C4-2B (cell line): ENCODE results near the gene EPS15.

Experiments
- H3K27ac ChIP-seq: fragments of 450-650 bp; 2 replicates; pipeline ENCODE4 v1.5.1; 2017
- ZFX ChIP-seq: fragments of 450-650 bp; IDR thresholded peaks from 2 replicates; pipeline ENCODE4 v1.6.1; 2017
- TF ChIP-seq, protein P1 (sequence below): fragments of 450-650 bp; conservative IDR thresholded peaks from 2 replicates; pipeline ENCODE4 v1.5.1; 2017; ENCODE audit warnings: mild to moderate bottlenecking

Gene EPS15

DNA sequence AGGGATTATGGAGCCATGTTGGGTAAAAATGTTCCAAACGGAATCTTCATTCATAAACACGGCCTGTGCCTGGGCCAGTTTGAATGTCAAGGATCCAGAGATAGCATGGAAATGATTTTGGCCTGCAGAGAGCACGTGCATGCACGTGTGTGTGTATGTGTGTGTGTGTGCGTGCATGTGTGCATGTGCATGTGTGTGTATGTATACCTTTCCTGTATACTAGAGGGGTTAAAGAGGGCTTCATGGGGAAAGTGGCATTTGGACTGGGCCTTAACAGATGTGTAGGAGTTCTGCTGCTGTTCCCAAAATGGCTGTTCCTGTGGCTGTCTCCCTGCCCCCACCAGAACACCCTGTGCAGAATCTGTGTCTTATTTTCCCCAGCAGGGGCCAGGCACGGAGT is 210.4 kb downstream of the EPS15 start:
- TF ChIP-seq, protein P1, sequence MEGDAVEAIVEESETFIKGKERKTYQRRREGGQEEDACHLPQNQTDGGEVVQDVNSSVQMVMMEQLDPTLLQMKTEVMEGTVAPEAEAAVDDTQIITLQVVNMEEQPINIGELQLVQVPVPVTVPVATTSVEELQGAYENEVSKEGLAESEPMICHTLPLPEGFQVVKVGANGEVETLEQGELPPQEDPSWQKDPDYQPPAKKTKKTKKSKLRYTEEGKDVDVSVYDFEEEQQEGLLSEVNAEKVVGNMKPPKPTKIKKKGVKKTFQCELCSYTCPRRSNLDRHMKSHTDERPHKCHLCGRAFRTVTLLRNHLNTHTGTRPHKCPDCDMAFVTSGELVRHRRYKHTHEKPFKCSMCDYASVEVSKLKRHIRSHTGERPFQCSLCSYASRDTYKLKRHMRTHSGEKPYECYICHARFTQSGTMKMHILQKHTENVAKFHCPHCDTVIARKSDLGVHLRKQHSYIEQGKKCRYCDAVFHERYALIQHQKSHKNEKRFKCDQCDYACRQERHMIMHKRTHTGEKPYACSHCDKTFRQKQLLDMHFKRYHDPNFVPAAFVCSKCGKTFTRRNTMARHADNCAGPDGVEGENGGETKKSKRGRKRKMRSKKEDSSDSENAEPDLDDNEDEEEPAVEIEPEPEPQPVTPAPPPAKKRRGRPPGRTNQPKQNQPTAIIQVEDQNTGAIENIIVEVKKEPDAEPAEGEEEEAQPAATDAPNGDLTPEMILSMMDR: no peak
- no peak for TF ChIP-seq ZFX
- no peak overlapping the region for H3K27ac ChIP-seq

DNA sequence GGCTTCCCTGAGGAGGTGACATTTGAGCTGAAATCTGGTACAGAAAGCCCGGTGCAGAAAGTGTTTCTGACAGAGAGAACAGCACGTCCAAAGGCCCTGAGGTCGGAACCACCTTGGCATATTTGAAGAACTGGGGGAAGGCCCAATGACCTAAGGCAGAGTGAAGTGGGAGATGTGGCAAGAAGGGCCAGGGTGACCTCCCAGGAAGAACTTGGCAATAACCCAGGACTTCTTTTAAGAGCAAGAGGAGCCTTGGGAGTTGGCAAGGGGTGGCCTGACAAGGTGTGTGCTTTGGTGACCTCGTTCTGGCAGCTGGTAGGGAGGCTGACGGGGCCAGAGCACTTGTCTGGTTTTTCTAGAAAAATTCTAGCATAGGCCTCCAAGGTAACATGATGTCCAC is 212.1 kb downstream of the EPS15 start:
- H3K27ac ChIP-seq: no peak overlapping the region
- TF ChIP-seq ZFX: no peak
- TF ChIP-seq, protein P1: no peak

DNA sequence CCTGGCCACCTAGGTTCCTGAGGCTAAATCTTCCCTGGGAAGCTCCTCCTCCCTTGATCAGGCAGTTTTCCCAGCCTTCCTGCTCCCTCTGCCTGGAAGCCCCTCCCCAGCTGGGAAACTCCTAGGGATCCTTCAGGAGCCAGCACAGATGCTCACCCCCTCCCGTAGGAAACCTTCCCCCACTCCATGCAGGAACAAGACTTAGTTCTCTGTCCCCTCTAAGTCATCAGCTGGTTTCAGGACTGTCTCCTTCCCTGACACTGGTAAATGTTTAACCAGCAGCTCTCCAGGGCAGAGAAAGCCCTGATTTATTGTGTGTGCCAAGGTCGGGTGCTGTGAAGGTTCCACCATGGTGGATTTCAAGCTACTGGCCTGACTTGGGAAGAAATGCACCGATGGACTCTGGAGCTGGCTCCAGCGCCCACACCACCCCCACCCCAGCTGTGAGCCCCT is 213.7 kb downstream of the EPS15 start:
- TF ChIP-seq ZFX: no peak
- TF ChIP-seq, protein P1: no peak
- no peak overlapping the region for H3K27ac ChIP-seq

DNA sequence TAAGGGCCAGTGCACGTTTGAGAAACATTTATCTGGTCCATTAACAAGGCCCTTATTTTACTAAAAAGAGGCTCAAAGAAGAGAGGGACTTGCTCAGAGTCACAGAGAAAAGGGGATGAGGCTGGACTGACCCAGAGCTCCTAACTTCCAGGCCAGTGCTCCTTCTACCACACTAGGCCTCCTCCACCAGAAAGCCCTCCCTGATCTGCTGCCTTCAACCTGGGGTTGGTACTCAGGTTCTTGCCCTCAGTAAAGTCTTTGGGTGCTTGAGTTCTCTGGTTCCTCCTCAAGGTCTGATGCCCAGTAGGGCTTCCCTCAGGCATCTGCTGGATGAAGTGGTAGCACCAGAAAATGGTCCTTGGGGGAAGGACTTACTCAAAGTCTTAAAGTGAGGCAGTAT is 214.7 kb downstream of the EPS15 start:
- no peak overlapping the region for H3K27ac ChIP-seq
- TF ChIP-seq, protein P1: no peak
- no peak for TF ChIP-seq ZFX
